ENCODE measurements around the gene HCRTR2.

DNA sequence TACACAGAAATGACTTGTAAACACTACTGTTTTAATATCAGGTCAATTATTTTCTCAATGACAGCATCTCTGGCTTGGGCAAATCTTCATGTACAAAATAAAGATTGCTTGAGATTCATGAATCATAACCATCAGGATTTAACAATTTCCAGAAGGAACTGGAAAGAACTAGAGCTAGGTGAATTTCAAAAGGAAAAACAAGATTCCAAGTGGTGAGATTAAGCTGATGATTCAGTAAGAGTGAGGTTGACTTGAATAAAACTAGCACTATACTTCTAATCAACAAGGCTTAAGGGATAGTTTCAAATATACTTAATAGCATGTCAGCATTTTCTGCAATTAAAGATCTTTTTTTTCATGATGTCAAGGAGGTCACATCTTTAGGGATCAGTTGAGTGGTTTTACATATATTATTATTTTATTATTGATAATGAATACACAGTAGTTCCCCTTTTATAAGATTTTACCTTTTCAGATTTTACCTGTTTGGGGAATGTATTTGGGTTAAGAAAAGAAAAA, 43.5 kb upstream of the HCRTR2 start:
- TF ChIP-seq CTCF (IDR thresholded peaks at IDR 0.05; ENCODE audit: low read depth, low read length, poor library complexity, severe bottlenecking) (no peak), EZH2phosphoT487 (IDR thresholded peaks at IDR 0.05; ENCODE audit: borderline replicate concordance, low read length) (no peak)
